HG03280 (cell line): ENCODE data around the gene GRM1.
"Not testable (repeated sequence)": the region's sequence is repeated elsewhere in the genome, so short reads cannot be mapped to it uniquely, and the experiment has no call there.

Source experiments
- ATAC-seq: cut with Tn5 transposase; IDR thresholded peaks from one replicate; pipeline ENCODE4 v1.9.1; 2021; ENCODE audit warnings: mild to moderate bottlenecking, moderate library complexity; ENCODE audit not compliant: unreplicated experiment

Gene GRM1

DNA sequence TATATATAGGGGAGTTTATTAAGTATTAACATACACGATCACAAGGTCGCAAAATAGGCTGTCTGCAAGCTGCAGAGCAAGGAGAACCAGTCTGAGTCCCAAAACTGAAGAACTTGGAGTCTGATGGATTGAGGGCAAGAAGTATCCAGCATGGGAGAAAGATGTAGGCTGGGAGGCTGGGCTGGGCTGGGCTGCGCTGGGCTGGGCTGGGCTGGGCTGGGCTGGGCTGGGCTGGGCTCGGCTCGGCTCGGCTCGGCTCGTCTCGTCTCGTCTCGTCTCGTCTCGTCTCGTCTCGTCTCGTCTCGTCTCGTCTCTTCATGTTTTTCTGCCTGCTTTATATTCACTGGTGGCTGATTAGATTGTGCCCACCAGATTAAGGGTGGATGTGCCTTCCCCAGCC lies 238.6 kb downstream of the GRM1 start:
- ATAC-seq: no peak

- no peak for ATAC-seq
These were observed 239.1 kb downstream of the GRM1 start for GRCh38 chr6:146267946-146268345.

GRCh38 chr6:146269482-146269881 lies 240.6 kb downstream of the GRM1 start:
- ATAC-seq: no peak

- not testable (repeated sequence) for ATAC-seq
These were observed 242.3 kb downstream of the GRM1 start for GRCh38 chr6:146271163-146271562.

GRCh38 chr6:146273490-146273889 lies 244.6 kb downstream of the GRM1 start:
- no peak for ATAC-seq

DNA sequence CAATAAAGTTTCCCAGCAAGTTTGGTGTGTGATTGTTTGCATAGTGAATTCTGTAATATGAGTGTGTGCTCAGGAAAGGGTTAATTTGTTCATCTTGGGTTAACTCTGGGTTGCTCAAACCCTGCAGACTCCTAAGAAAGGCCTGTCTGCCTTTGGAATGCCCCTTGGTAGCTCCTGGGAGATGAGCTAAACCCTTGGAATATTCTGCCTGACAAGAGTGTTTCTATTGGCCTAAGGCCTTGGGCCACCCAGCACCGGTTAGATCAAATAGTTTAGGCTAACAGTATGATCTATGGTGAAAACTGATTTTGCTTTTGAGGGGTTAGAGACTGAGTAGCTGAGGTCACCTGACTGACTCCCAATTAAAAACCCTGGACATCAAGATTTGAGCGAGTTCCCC lies 248.3 kb downstream of the GRM1 start:
- ATAC-seq: no peak

GRCh38 chr6:146281651-146282362 lies 252.9 kb downstream of the GRM1 start:
- ATAC-seq: no peak

DNA sequence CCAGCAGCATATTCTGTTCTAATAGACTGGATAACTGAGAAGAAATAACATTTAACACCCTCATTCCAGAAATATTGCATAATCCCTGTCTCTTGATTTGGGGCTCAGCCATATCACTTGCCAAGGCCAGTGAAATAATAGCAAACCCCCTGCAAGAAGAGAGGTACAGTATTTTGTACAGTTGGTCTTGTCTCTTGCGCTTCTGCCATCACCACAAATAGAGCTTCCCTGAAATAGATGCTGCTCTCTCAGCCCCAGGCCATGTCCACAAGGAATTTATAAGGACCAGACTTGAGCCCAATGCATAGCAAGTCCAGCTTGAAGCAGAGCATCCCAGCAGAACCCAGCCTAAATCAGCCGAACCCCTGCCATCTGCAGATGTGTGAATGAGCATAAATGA lies 254.0 kb downstream of the GRM1 start:
- ATAC-seq: no peak

GRCh38 chr6:146284311-146284710 lies 255.4 kb downstream of the GRM1 start:
- no peak for ATAC-seq

DNA sequence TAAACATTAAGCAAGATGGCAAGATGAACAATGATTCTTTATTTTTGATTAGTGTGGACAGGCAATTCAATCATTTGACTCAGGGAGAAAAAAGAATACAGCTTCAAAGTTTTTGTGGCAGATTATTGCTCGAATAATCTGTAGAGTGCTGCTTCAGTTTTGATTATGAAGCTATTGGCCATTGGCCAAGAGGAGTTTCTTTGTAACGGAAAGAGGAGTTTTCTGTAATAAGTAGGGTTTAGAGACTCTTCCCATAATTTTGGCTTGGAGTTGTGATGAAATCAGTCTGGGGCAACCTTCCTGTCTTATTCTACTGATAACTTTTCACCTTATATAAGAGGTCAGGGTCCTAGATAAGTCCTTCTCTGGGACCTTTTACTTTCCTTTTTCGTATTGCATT lies 258.1 kb downstream of the GRM1 start:
- ATAC-seq: no peak

GRCh38 chr6:146287691-146288369 lies 259.0 kb downstream of the GRM1 start:
- ATAC-seq: no peak

DNA sequence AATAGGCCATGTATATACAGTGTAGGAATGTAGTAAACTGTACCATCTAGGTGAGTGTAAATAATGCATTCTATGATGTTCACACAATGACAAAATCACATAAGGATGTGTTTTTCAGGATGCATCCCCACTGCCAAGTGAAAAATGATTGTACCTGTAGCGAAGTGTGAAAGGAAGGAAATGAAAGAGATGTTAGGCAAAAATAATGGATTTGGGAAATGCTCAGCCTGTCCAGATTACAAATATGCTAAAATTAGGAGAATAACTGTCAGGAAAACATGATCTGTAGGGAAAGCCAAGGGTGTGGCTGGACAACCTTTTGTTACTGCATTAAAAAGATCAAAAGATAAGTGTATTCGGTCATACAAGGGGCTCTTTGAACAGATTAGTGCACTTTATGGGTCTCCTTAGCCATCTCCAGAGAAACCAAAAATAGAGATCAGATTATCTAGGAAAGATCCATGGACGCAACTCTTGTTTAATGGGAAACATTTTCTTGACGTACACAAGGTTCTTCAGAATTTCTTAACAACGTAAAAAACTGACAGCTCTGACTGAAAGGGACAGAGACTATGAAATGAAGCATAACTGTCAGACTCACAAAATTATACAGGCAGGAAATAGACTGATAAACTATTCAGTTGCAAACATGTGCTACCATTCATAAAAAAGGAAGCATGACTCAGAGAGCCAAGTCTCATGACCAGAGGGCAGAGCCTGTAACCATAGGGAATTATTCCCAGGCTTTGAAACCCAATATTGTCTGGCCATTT lies 261.1 kb downstream of the GRM1 start:
- no peak for ATAC-seq

DNA sequence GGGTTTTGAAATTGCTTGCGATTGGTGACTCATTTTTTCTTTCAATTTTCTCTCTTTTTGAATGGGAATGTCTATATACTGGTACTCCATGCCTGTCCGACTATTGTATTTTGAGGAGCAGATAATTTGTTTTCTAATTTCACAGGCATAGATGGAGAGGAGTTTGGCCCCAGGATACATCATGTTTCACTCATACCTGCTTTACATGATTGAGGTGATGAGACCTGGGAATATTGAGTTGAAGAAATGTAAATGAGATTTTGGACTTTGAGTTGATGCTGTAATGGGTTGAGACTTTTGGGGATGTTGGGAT lies 261.7 kb downstream of the GRM1 start:
- no peak for ATAC-seq

GRCh38 chr6:146292506-146292905 lies 263.6 kb downstream of the GRM1 start:
- ATAC-seq: no peak

DNA sequence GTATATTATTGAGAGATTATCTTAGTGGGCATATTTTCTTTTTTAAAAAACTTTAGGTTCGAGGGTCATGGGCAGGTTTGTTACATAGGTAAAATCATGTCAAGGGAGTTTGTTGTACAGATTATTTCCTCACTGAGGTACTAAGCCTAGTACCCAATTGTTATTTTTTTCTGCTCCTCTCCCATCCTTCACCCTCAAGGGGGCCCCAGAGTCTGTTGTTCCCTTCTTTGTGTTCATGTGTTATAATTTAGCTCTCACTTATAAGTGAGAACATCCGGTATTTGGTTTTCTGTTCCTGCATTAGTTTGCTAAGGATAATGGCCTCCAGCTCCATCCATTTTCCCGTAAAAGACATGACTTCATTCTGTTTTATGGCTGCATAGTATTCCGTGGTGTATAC lies 266.8 kb downstream of the GRM1 start:
- ATAC-seq: no peak

DNA sequence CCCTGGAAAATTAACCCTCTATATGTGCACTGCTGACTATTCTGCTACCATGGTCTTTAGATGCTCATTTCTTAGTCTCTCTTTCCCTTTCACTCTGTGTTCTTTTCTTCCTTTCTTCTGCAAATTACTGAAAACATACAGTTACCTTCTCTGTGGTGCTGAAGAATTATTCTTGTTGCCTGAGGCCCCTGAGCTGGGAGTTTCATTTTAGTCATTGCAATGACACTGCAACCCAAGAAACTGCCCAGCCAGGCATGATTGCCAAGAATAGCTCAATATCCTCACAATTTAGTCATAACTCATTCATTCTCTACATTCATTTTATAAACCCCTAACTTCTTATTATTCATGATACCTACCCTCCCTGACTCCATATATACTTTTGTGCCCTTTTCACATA lies 269.0 kb downstream of the GRM1 start:
- ATAC-seq: no peak

GRCh38 chr6:146300521-146300920 lies 271.7 kb downstream of the GRM1 start:
- ATAC-seq: no peak

DNA sequence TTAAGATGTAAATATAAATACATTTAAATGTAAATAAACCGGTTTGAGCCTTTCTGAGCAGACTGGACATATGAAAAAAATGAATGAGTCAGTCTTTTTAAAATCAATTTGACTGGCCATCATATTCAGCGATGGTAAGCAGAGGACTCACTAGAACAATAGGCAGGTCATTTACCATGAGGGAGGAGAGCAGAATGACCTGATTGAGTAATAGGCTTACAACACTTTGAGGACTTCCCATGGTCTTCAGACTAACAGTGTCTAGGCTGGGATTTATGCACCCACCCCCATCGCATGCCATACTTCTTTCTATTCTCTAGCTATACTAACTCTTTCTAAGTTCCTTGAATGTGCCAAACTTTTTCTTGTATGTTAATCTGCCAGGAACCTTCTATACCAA lies 272.9 kb downstream of the GRM1 start:
- ATAC-seq: no peak

DNA sequence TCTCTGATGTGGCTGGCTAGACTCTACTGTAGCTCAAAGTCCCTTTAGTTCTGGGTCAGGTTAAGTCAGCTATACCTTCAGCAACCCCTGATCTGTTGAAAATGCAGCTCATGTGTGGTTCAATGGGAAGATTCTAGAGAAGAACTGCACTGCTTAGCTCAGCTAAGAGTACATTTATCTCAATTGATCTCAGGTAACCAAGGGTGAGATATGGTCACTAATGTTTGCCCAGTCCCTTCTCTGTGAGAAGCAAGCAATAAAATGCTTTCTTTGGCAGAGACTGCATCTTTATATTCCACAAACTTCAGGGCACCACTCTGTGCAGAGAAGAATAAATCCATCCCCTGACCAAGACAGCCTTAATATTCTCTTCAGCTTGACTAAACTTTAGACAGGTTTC lies 274.1 kb downstream of the GRM1 start:
- ATAC-seq: no peak

DNA sequence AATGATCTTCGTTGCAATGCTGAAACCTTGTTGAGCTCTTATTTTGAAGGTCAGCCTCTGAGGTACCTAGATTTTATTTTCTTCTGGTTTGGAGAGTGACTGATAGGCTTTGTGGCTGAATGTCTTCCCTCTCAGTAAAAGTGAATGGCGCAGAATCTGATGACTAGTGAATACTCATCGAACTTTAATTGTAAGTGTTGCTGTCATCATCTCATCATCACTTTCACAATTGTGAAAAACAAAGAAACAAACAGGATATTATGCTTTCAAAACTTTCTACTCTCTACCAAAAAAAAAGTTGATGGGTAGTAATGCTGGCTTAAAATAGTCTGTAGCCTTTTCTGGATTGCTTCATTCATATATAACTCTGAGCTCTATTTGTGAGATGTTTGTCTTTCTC lies 275.3 kb downstream of the GRM1 start:
- no peak for ATAC-seq

- no peak for ATAC-seq
These were observed 276.2 kb downstream of the GRM1 start for GRCh38 chr6:146305092-146305491.

GRCh38 chr6:146305951-146306350 lies 277.1 kb downstream of the GRM1 start:
- ATAC-seq: no peak
